PC-3 (cell line): ENCODE results near the gene TMEM44. TPM values are rescaled to one million over a fixed set of nuclear protein-coding genes. Genes with fewer than 3 reads are reported as not detected.
A peak's percentile ranks its signal among the peaks of the same experiment; 100 is the strongest.

ENCODE experiments used
- ATAC-seq: fragments of 200-7000 bp; cut with Tn5 transposase; 2 replicates; pipeline ENCODE4 v1.9.1; 2020; ENCODE audit warnings: mild to moderate bottlenecking, moderate library complexity
- BruUV-seq: library from RNA; stranded (reverse); fragments of 400-500 nt; replicated peaks from 2 replicates; lab custom pipeline; 2021; lab: Mats Ljungman, UMichigan
- CTCF ChIA-PET: fragments of 300-600 bp; sonication (Branson Sonifier 250); formaldehyde crosslinking; loops from one replicate; lab custom pipeline; 2022; ENCODE audit warnings: antibody characterized with exemption; lab: Charles Lee
- POLR2A ChIA-PET: fragments of 300-600 bp; sonication (Branson Sonifier 250); formaldehyde crosslinking; loops from one replicate; lab custom pipeline; 2022; ENCODE audit warnings: antibody characterized with exemption; ENCODE audit not compliant: unreplicated experiment; lab: Charles Lee
- DNase-seq: peaks from one replicate; pipeline ENCODE4 v3.0.0-alpha.2; 2015
- H2AFZ ChIP-seq: fragments of 300-600 bp; sonication (generic); 2 replicates; pipeline ENCODE4 v1.6.0; 2016; ENCODE audit warnings: antibody characterized with exemption, low read length
- H3F3A ChIP-seq: fragments of 300-600 bp; sonication (generic); one replicate; pipeline ENCODE4 v1.6.0; 2017; ENCODE audit warnings: antibody characterized with exemption, low read length, control low read depth, mild to moderate bottlenecking; ENCODE audit not compliant: unreplicated experiment
- H3K27ac ChIP-seq: fragments of 300-600 bp; sonication (generic); 2 replicates; pipeline ENCODE4 v1.5.1; 2016; ENCODE audit warnings: mild to moderate bottlenecking, low read length
- H3K27me3 ChIP-seq: fragments of 300-600 bp; sonication (generic); 2 replicates; pipeline ENCODE4 v1.6.1; 2016; ENCODE audit warnings: low read length, mixed read lengths
- H3K36me3 ChIP-seq: fragments of 300-600 bp; sonication (generic); 2 replicates; pipeline ENCODE4 v1.6.1; 2016; ENCODE audit warnings: low read depth, mixed run types, low read length, mixed read lengths
- H3K4me1 ChIP-seq: fragments of 300-600 bp; sonication (generic); 2 replicates; pipeline ENCODE4 v1.5.1; 2016; ENCODE audit warnings: low read length; ENCODE audit not compliant: insufficient read depth
- H3K4me2 ChIP-seq: fragments of 300-600 bp; sonication (generic); 2 replicates; pipeline ENCODE4 v1.6.0; 2016; ENCODE audit warnings: low read length
- H3K4me3 ChIP-seq: fragments of 300-600 bp; sonication (generic); 2 replicates; pipeline ENCODE4 v1.5.1; 2016; ENCODE audit warnings: mild to moderate bottlenecking, low read length, mixed read lengths
- H3K79me2 ChIP-seq: fragments of 300-600 bp; sonication (generic); 2 replicates; pipeline ENCODE4 v1.6.1; 2017; ENCODE audit warnings: low read length, mixed read lengths
- H3K9ac ChIP-seq: fragments of 300-600 bp; sonication (generic); 2 replicates; pipeline ENCODE4 v1.6.0; 2016; ENCODE audit warnings: mild to moderate bottlenecking, low read length
- H3K9me2 ChIP-seq: fragments of 300-600 bp; sonication (generic); replicated peaks from 2 replicates; pipeline ENCODE4 v1.6.1; 2016; ENCODE audit warnings: mixed run types, low read length, mixed read lengths
- H3K9me3 ChIP-seq: fragments of 300-600 bp; sonication (generic); 2 replicates; pipeline ENCODE4 v1.6.1; 2016; ENCODE audit warnings: low read length, mixed read lengths
- H4K20me1 ChIP-seq: fragments of 300-600 bp; sonication (generic); 2 replicates; pipeline ENCODE4 v1.6.1; 2016; ENCODE audit warnings: low read length, mixed read lengths
- CTCF ChIP-seq: fragments of 300-600 bp; sonication (generic); conservative IDR thresholded peaks from 2 replicates; pipeline ENCODE4 v1.5.1; 2017; ENCODE audit warnings: antibody characterized with exemption, low read depth, mild to moderate bottlenecking, low read length
- EZH2 ChIP-seq: fragments of 300-600 bp; sonication (generic); IDR thresholded peaks from one replicate; pipeline ENCODE4 v1.6.1; 2017; ENCODE audit warnings: antibody characterized with exemption, mild to moderate bottlenecking, low read length; ENCODE audit not compliant: unreplicated experiment
- EZH2phosphoT487 ChIP-seq: fragments of 300-600 bp; sonication (generic); IDR thresholded peaks from 2 replicates; pipeline ENCODE4 v1.6.1; 2018; ENCODE audit warnings: mild to moderate bottlenecking, antibody characterized with exemption, low read length, borderline replicate concordance
- intact Hi-C: fragments of 100-400 bp; cut with micrococcal nuclease; formaldehyde crosslinking; loops from 2 replicates; pipeline ENCODE4 v1.9.0; 2023
- total RNA-seq: library from RNA; depleted of rRNA; stranded (reverse); fragments of >200 nt; gene quantifications from 2 replicates; pipeline ENCODE4 v1.2.3, GENCODE V29; 2014

The TMEM44 gene
- total RNA-seq, 1 experiment from 2014 or later = 16.6 TPM

- H3K4me1 ChIP-seq = peaks cover 5% of the 10 kb centered on the region; the same call in 1 of the 2 replicates
- H3K4me2 ChIP-seq = no peak overlapping the region
- no peaks in the 10 kb centered on the region for H4K20me1 ChIP-seq
- H3K4me3 ChIP-seq = no peak overlapping the region
- no peaks in the 10 kb centered on the region for H3F3A ChIP-seq
- no peak for TF ChIP-seq EZH2phosphoT487
- no peak for TF ChIP-seq CTCF
- TF ChIP-seq EZH2 = no peak
- no peaks in the 10 kb centered on the region for H3K9me2 ChIP-seq
- ChIA-PET POLR2A (no interaction called here), CTCF (no interaction called here)
- ATAC-seq (no peak), DNase-seq (no peak)
- H3K9ac ChIP-seq = no peak overlapping the region
- no peaks in the 10 kb centered on the region for H3K36me3 ChIP-seq
- BruUV-seq = no TSS peak
- intact Hi-C loops = no loop called here
- no peaks in the 10 kb centered on the region for H3K79me2 ChIP-seq
- no peak overlapping the region for H3K27ac ChIP-seq
- no peaks in the 10 kb centered on the region for H3K9me3 ChIP-seq
- no peak overlapping the region for H2AFZ ChIP-seq
- H3K27me3 ChIP-seq = no peaks in the 10 kb centered on the region
These were observed 78.6 kb downstream of the TMEM44 start for GRCh38 chr3:194554473-194555123.

GRCh38 chr3:194552327-194552949 is 80.8 kb downstream of the TMEM44 start:
- Histone ChIP-seq H4K20me1 (no peaks in the 10 kb centered on the region), H3K79me2 (no peaks in the 10 kb centered on the region), H3K36me3 (no peaks in the 10 kb centered on the region), H3K9me3 (no peaks in the 10 kb centered on the region), H3K9me2 (no peaks in the 10 kb centered on the region), H3F3A (no peaks in the 10 kb centered on the region), H3K4me3 (no peak overlapping the region), H3K27me3 (no peaks in the 10 kb centered on the region), H2AFZ (0 out of 2 replicates have a peak overlapping the region, but pooled peaks have one; percentile 5), H3K4me2 (no peak overlapping the region), H3K4me1 (peaks cover 5% of the 10 kb centered on the region; the same call in 1 of the 2 replicates), H3K27ac (no peak overlapping the region), H3K9ac (no peak overlapping the region)
- no peak for DNase-seq
- CTCF ChIA-PET = no interaction called here
- BruUV-seq = no TSS peak
- intact Hi-C loops = no loop called here
- POLR2A ChIA-PET = no interaction called here
- no peak for TF ChIP-seq EZH2
- TF ChIP-seq CTCF = no peak
- TF ChIP-seq EZH2phosphoT487 = no peak
- no peak for ATAC-seq

GRCh38 chr3:194549853-194550252 is 83.4 kb downstream of the TMEM44 start:
- ChIA-PET CTCF (no interaction called here), POLR2A (no interaction called here)
- H3K27ac ChIP-seq = no peak overlapping the region
- H3F3A ChIP-seq = no peaks in the 10 kb centered on the region
- DNase-seq = no peak
- H4K20me1 ChIP-seq = no peaks in the 10 kb centered on the region
- H3K36me3 ChIP-seq = no peaks in the 10 kb centered on the region
- no peaks in the 10 kb centered on the region for H3K27me3 ChIP-seq
- intact Hi-C loops = no loop called here
- no TSS peak for BruUV-seq
- ATAC-seq = no peak
- no peaks in the 10 kb centered on the region for H3K9me3 ChIP-seq
- H3K79me2 ChIP-seq = no peaks in the 10 kb centered on the region
- H3K4me1 ChIP-seq = no peaks in the 10 kb centered on the region
- no peak overlapping the region for H3K9ac ChIP-seq
- H3K9me2 ChIP-seq = no peaks in the 10 kb centered on the region
- no peak overlapping the region for H3K4me3 ChIP-seq
- H2AFZ ChIP-seq = no peak overlapping the region
- TF ChIP-seq CTCF = no peak
- TF ChIP-seq EZH2phosphoT487 = no peak
- TF ChIP-seq EZH2 = no peak
- H3K4me2 ChIP-seq = no peak overlapping the region
